GM23248 (cell line): ENCODE results near the gene PRPSAP1. TPM values are rescaled to one million over a fixed set of nuclear protein-coding genes. Genes with fewer than 3 reads are reported as not detected.

Source experiments
- DNase-seq: peaks from one replicate; pipeline ENCODE4 v3.0.0-alpha.2; 2015
- H2AFZ ChIP-seq: fragments of 200-600 bp; sonication (generic); 2 replicates; pipeline ENCODE4 v1.6.1; 2016; ENCODE audit warnings: antibody characterized with exemption
- H3F3A ChIP-seq: fragments of 200-600 bp; sonication (generic); 2 replicates; pipeline ENCODE4 v1.6.1; 2016; ENCODE audit warnings: mild to moderate bottlenecking, antibody characterized with exemption, mixed run types; ENCODE audit not compliant: insufficient read depth
- H3K27ac ChIP-seq: fragments of 200-600 bp; sonication (generic); 2 replicates; pipeline ENCODE4 v1.5.1; 2016; ENCODE audit warnings: mild to moderate bottlenecking
- H3K27me3 ChIP-seq: fragments of 200-600 bp; sonication (generic); replicated peaks from 2 replicates; pipeline ENCODE4 v1.6.1; 2016; ENCODE audit warnings: mild to moderate bottlenecking; ENCODE audit not compliant: insufficient read depth
- H3K36me3 ChIP-seq: fragments of 200-600 bp; sonication (generic); 2 replicates; pipeline ENCODE4 v1.6.1; 2016; ENCODE audit warnings: low read depth, mild to moderate bottlenecking
- H3K4me1 ChIP-seq: fragments of 200-600 bp; sonication (generic); 2 replicates; pipeline ENCODE4 v1.6.1; 2016; ENCODE audit warnings: mild to moderate bottlenecking; ENCODE audit not compliant: insufficient read depth
- H3K4me2 ChIP-seq: fragments of 200-600 bp; sonication (generic); one replicate; pipeline ENCODE4 v1.6.1; 2016; ENCODE audit warnings: mild to moderate bottlenecking; ENCODE audit not compliant: unreplicated experiment
- H3K4me3 ChIP-seq: fragments of 200-600 bp; sonication (generic); 2 replicates; pipeline ENCODE4 v1.5.1; 2016; ENCODE audit warnings: mild to moderate bottlenecking
- H3K79me2 ChIP-seq: fragments of 200-600 bp; sonication (generic); 2 replicates; pipeline ENCODE4 v1.6.1; 2016; ENCODE audit warnings: mild to moderate bottlenecking; ENCODE audit not compliant: insufficient read depth
- H3K9ac ChIP-seq: fragments of 200-600 bp; sonication (generic); 2 replicates; pipeline ENCODE4 v1.6.1; 2016; ENCODE audit warnings: mild to moderate bottlenecking
- H3K9me2 ChIP-seq: fragments of 200-600 bp; sonication (generic); 2 replicates; pipeline ENCODE4 v1.6.1; 2016; ENCODE audit warnings: mixed run types, mild to moderate bottlenecking, moderate library complexity; ENCODE audit not compliant: insufficient read depth
- H3K9me3 ChIP-seq: fragments of 200-600 bp; sonication (generic); one replicate; pipeline ENCODE4 v1.6.1; 2017; ENCODE audit warnings: low read depth
- H4K20me1 ChIP-seq: fragments of 200-600 bp; sonication (generic); 2 replicates; pipeline ENCODE4 v1.6.0; 2016; ENCODE audit not compliant: insufficient read depth
- EZH2 ChIP-seq: fragments of 200-600 bp; sonication (generic); IDR thresholded peaks from 2 replicates; pipeline ENCODE4 v1.6.1; 2018; ENCODE audit warnings: antibody characterized with exemption, mild to moderate bottlenecking; ENCODE audit not compliant: insufficient read depth, poor library complexity, severe bottlenecking
- EZH2phosphoT487 ChIP-seq: fragments of 200-600 bp; sonication (generic); IDR thresholded peaks from 2 replicates; pipeline ENCODE4 v1.6.1; 2018; ENCODE audit warnings: antibody characterized with exemption, moderate library complexity, mild to moderate bottlenecking, low read depth; ENCODE audit not compliant: insufficient read depth
- WGBS, 2 experiments: methylation state at CpG; one replicate each; pipeline ENCODE4 v1.1.6; 2015 to 2017; ENCODE audit warnings: low lambda C conversion rate in 2 of 2, low coverage in 1 of 2; ENCODE audit errors: missing lambda C conversion rate in 2 of 2; 5-methylcytosine and 5-hydroxymethylcytosine counted together
- in situ Hi-C: fragments of 300-500 bp; cut with MboI; formaldehyde crosslinking; loops from 2 replicates; pipeline ENCODE4 v1.15.0; 2020
- polyA plus RNA-seq: library from polyadenylated mRNA; unstranded; fragments of >200 nt; fragmentation: Nextera tagmentation; extraction: Ambion mirVana; gene quantifications from 2 replicates; pipeline ENCODE4 v1.2.1, GENCODE V29; 2016
- total RNA-seq: library from RNA; depleted of rRNA; stranded (reverse); fragments of >200 nt; shearing (Covaris generic); gene quantifications from 2 replicates; pipeline ENCODE4 v1.2.3, GENCODE V29; 2014

PRPSAP1 gene
- total and polyA plus RNA-seq, 2 experiments from 2014 or later, result 53.2 to 56.5 TPM

- Histone ChIP-seq H3K4me2 (no peak overlapping the region), H3K9me2 (no peaks in the 10 kb centered on the region), H3K27me3 (no peaks in the 10 kb centered on the region), H3K4me1 (peaks cover 5% of the 10 kb centered on the region), H3K79me2 (peaks cover 19% of the 10 kb centered on the region), H3K4me3 (no peak overlapping the region), H3K36me3 (peaks cover 48% of the 10 kb centered on the region), H3K9me3 (no peaks in the 10 kb centered on the region), H2AFZ (no peak overlapping the region), H3F3A (no peaks in the 10 kb centered on the region), H3K9ac (no peak overlapping the region), H3K27ac (no peak overlapping the region), H4K20me1 (0 out of 2 replicates have a peak, but pooled peaks cover 4% of the 10 kb centered on the region)
- 75 to 79% methylated on average over 8 of the region's 8 CpGs for WGBS, 2 experiments
- TF ChIP-seq EZH2phosphoT487, result no peak
- no peak for TF ChIP-seq EZH2
- in situ Hi-C loops, result no loop called here
- no peak for DNase-seq
These were observed 24.1 kb downstream of the PRPSAP1 start for GRCh38 chr17:76329664-76330063.

- H3K36me3 ChIP-seq, result peaks cover 52% of the 10 kb centered on the region
- in situ Hi-C loops, result no loop called here
These were observed 26.0 kb downstream of the PRPSAP1 start for GRCh38 chr17:76327696-76328095.

GRCh38 chr17:76326306-76326705, 27.4 kb downstream of the PRPSAP1 start:
- H3K9ac ChIP-seq, result no peak overlapping the region
- no peaks in the 10 kb centered on the region for H3K9me2 ChIP-seq
- 95 to 100% methylated on average over 1 of the region's 1 CpG for WGBS, 2 experiments
- H3K36me3 ChIP-seq, result peaks cover 44% of the 10 kb centered on the region
- H3K4me3 ChIP-seq, result no peak overlapping the region
- no peak overlapping the region for H2AFZ ChIP-seq
- TF ChIP-seq EZH2phosphoT487, result no peak
- TF ChIP-seq EZH2, result no peak
- no peaks in the 10 kb centered on the region for H3K9me3 ChIP-seq
- DNase-seq, result no peak
- in situ Hi-C loops, result no loop called here
- H4K20me1 ChIP-seq, result 0 out of 2 replicates have a peak, but pooled peaks cover 4% of the 10 kb centered on the region
- no peaks in the 10 kb centered on the region for H3K4me1 ChIP-seq
- H3K79me2 ChIP-seq, result no peaks in the 10 kb centered on the region
- no peaks in the 10 kb centered on the region for H3K27me3 ChIP-seq
- no peaks in the 10 kb centered on the region for H3F3A ChIP-seq
- no peak overlapping the region for H3K4me2 ChIP-seq
- no peak overlapping the region for H3K27ac ChIP-seq

More at GRCh38 chr17:76327696-76328095, 26.0 kb downstream of the PRPSAP1 start:
- Histone ChIP-seq H3K4me1 (no peaks in the 10 kb centered on the region), H3K9me2 (no peaks in the 10 kb centered on the region), H3F3A (no peaks in the 10 kb centered on the region), H3K9ac (no peak overlapping the region), H3K27ac (no peak overlapping the region), H3K79me2 (no peaks in the 10 kb centered on the region; the same call in 1 of the 2 replicates), H3K4me3 (no peak overlapping the region), H2AFZ (no peak overlapping the region), H3K9me3 (no peaks in the 10 kb centered on the region), H3K27me3 (no peaks in the 10 kb centered on the region), H3K4me2 (no peak overlapping the region), H4K20me1 (0 out of 2 replicates have a peak, but pooled peaks cover 4% of the 10 kb centered on the region)
- 92 to 98% methylated on average over 6 of the region's 6 CpGs for WGBS, 2 experiments
- TF ChIP-seq EZH2phosphoT487 (no peak), EZH2 (no peak)
- DNase-seq, result no peak

- in situ Hi-C loops, result no loop called here
- WGBS, 2 experiments, result 90 to 97% methylated on average over 3 of the region's 3 CpGs
These were observed 35.1 kb downstream of the PRPSAP1 start for GRCh38 chr17:76318586-76318985.

GRCh38 chr17:76317535-76317934, 36.2 kb downstream of the PRPSAP1 start:
- 0 out of 2 replicates have a peak, but pooled peaks cover under 1% of the 10 kb centered on the region for H3F3A ChIP-seq
- H3K27ac ChIP-seq, result no peak overlapping the region
- 88 to 93% methylated on average over 2 of the region's 2 CpGs for whole genome bisulfite sequencing, 2 experiments
- no peaks in the 10 kb centered on the region for H3K4me1 ChIP-seq
- H3K9me2 ChIP-seq, result no peaks in the 10 kb centered on the region
- H2AFZ ChIP-seq, result no peak overlapping the region
- no peak overlapping the region for H3K4me2 ChIP-seq
- H3K79me2 ChIP-seq, result no peaks in the 10 kb centered on the region
- in situ Hi-C loops, result no loop called here
- no peaks in the 10 kb centered on the region for H3K9me3 ChIP-seq
- no peak overlapping the region for H3K4me3 ChIP-seq
- TF ChIP-seq EZH2phosphoT487 (no peak), EZH2 (no peak)
- no peaks in the 10 kb centered on the region for H3K27me3 ChIP-seq
- H4K20me1 ChIP-seq, result peaks cover 3% of the 10 kb centered on the region; the same call in 1 of the 2 replicates
- H3K9ac ChIP-seq, result no peak overlapping the region
- no peak for DNase-seq
- H3K36me3 ChIP-seq, result peaks cover 6% of the 10 kb centered on the region; the same call in 1 of the 2 replicates

More at GRCh38 chr17:76318586-76318985, 35.1 kb downstream of the PRPSAP1 start:
- Histone ChIP-seq H3K36me3 (peaks cover 8% of the 10 kb centered on the region), H3K27ac (no peak overlapping the region), H3F3A (no peaks in the 10 kb centered on the region), H3K9me3 (no peaks in the 10 kb centered on the region), H3K9ac (no peak overlapping the region), H4K20me1 (peaks cover 3% of the 10 kb centered on the region; the same call in 1 of the 2 replicates), H3K4me3 (no peak overlapping the region), H3K4me1 (no peaks in the 10 kb centered on the region), H3K27me3 (no peaks in the 10 kb centered on the region), H3K79me2 (no peaks in the 10 kb centered on the region), H3K4me2 (no peak overlapping the region), H3K9me2 (no peaks in the 10 kb centered on the region), H2AFZ (no peak overlapping the region)
- TF ChIP-seq EZH2 (no peak), EZH2phosphoT487 (no peak)
- DNase-seq, result no peak
